ENCODE data around the gene CYP27C1.

GRCh38 chr2:127142663-127143630, 77.2 kb downstream of the CYP27C1 start:
- no peak for TF ChIP-seq CTCF (IDR thresholded peaks at IDR 0.05; ENCODE audit: low read depth, low read length, missing input control)
- no peak for TF ChIP-seq RAD21 (IDR thresholded peaks at IDR 0.05)
- TF ChIP-seq TAF1 (conservative IDR thresholded peaks at IDR 0.05) = no peak
- no peak for TF ChIP-seq FOXA2 (IDR thresholded peaks at IDR 0.05)

Data from liver (tissue), 3 donors.